Stimulated activated CD8-positive, alpha-beta memory T cell treated with anti-CD3 and anti-CD28 coated beads, Interleukin-7, amount 100 ng/mL, for 4 hours (primary cell): ENCODE data around the gene NXNL1.

Experiments
- DNase-seq, 2 donors: peaks; one replicate each; pipeline ENCODE4 v3.0.0-alpha.2; 2020; ENCODE audit warnings: low read depth in 2 of 2

NXNL1 gene

GRCh38 chr19:17419621-17420474, 40.9 kb downstream of the NXNL1 start, which contains the start of gene MVB12A:
TSS of gene MVB12A (plus strand) at chr19:17420047. CDS start at chr19:17420136, 89 bp downstream.
- peak; percentile 91 to 94 for DNase-seq

DNA sequence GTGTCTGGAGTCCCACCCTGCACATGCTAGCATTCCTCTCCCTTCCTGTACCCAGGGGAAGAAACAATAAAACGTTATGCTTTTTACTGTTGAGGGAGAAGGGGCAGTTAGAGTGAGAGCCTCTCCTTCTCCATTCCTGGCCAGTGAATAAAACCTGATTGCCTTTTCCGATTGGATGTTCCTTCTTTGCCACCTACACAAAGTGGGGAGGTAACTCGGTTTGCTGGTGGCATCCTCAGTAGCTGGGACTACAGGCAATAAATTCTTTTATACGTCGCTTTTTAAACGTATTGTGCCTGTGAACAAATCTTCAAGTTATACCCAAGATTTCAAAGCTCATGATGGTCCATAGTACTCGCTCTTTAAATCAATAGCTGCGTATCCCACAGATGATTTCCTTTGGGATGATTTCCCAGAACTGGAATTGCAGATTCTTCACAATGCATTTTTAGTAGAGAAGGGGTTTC, 41.5 kb downstream of the NXNL1 start:
- no peak for DNase-seq

DNA sequence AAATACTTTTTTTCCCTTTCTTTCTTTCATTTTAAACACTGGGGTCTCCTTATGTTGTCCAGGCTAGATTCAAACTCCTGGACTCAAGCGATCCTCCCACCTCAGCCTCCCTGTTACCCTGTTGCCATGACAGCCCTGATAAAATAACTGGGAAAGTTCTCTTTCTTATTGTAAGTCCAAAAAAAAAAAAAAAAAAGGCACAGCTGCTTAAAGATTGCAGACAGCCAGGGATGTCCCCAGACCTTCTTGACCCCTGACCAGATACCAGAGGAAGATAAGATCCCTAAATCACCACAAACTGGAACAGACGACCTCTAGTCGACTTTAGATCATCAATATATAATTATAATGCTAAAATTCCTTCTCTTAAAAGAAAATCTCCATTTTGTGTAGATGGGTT, 42.0 kb downstream of the NXNL1 start:
- no peak for DNase-seq

DNA sequence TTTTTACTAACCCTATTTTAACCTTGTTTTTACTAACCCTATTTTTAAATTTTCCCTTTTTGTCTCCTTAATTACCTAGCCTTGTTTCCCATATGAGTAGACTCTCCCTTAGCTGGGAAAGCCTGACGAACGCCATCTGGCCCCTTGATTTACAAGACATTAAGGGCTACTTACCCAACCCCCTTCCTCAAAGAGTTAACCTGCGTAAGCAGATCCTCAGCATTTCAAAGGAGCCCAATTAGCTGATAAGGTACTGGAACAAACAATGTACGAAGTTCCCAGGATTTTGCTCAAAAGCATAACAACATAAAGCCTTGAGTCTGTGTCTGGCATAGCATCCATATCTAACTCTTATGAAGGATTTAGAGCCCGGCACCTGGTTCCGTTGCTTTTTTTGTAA, 45.6 kb downstream of the NXNL1 start:
- no peak for DNase-seq

DNA sequence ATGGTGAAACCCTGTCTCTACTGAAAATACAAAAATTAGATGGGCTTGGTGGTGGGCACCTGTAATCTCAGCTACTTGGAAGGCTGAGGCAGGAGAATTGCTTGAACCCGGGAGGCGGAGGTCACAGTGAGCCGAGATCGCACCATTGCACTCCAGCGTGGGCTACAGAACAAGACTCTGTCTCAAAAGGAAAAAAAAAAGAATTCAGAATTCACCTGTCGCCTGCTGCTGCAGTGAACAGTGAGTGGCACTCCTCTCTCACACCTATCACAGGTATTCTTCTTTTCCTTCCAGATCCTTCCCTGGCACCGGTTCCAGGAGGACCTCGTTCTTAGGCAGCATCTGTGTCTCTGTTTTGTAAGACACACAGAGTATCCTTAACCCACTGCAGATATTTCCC, 46.6 kb downstream of the NXNL1 start:
- DNase-seq: no peak

DNA sequence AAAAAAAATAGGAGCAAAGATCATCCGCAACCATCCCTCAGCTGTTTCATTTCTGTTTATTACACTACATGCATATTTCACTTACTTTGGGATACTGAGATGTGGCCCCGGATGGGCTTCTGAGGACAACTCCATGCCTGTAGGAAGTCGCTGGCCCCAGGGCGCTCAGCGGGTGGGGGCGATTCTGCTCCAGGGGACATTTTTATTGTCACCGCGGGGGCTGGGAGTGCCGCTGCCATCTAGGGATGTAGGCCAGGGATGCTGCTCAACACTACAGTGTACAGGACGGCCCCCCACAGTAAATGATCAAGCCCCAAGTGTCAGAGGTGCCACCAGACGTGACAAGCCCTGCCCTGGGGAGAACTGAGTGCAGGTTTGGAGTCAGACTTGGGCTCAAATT, 48.9 kb downstream of the NXNL1 start:
- no peak for DNase-seq

- DNase-seq: no peak
Observed at GRCh38 chr19:17409990-17410389, 50.7 kb downstream of the NXNL1 start.

DNA sequence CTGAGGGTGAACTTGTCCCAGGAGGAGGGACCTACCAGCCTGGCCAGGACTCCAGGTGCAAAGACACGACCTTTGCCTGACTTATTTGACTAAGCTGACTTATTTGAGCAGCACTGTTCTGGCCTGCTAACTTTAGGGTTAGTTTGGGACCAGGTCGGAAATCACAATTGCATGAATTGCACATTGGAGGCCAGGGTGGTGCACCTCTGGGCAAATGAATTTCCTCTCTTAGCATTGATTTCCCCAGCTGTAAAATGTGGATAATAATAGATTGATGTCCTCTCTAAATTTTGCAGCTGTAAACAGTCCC, 53.9 kb downstream of the NXNL1 start:
- DNase-seq: no peak

- no peak for DNase-seq
Observed at GRCh38 chr19:17406046-17406886, 54.5 kb downstream of the NXNL1 start.
